SK-N-SH treated with all-trans-retinoic acid at 6 μM for 48 hours (cell line): ENCODE results near the gene TOP1.

ENCODE experiments used
- ATAC-seq: fragments of 200-7000 bp; cut with Tn5 transposase; 3 replicates; pipeline ENCODE4 v1.9.1; 2020; ENCODE audit warnings: mild to moderate bottlenecking, moderate library complexity
- ARNTL ChIP-seq: fragments of 450-650 bp; formaldehyde crosslinking; IDR thresholded peaks from 2 replicates; pipeline ENCODE4 v1.5.0; 2020; ENCODE audit warnings: low read depth, mild to moderate bottlenecking, moderate library complexity, borderline replicate concordance
- BACH2 ChIP-seq: fragments of 250-450 bp; sonication (Bioruptor Pico); IDR thresholded peaks from 2 replicates; pipeline ENCODE4 v1.9.0; 2021; ENCODE audit warnings: mild to moderate bottlenecking, borderline replicate concordance
- CSDC2 ChIP-seq: fragments of 250-450 bp; sonication (Bioruptor Pico); IDR thresholded peaks from 2 replicates; pipeline ENCODE4 v1.5.0; 2020; ENCODE audit warnings: mild to moderate bottlenecking, moderate library complexity
- ESRRG ChIP-seq: fragments of 250-450 bp; sonication (Bioruptor Pico); IDR thresholded peaks from 2 replicates; pipeline ENCODE4 v1.6.1; 2021; ENCODE audit warnings: mild to moderate bottlenecking
- GLIS3 ChIP-seq: fragments of 250-450 bp; sonication (Bioruptor Pico); IDR thresholded peaks from 2 replicates; pipeline ENCODE4 v1.5.0; 2020; ENCODE audit warnings: mild to moderate bottlenecking, moderate library complexity
- ISL1 ChIP-seq: fragments of 250-450 bp; sonication (Bioruptor Pico); IDR thresholded peaks from 2 replicates; pipeline ENCODE4 v2.1.2; 2022; ENCODE audit warnings: mild to moderate bottlenecking, moderate library complexity
- OSR1 ChIP-seq: fragments of 250-450 bp; sonication (Bioruptor Pico); IDR thresholded peaks from 2 replicates; pipeline ENCODE4 v1.8.0; 2022; ENCODE audit warnings: moderate library complexity, mild to moderate bottlenecking, inconsistent platforms
- PPARA ChIP-seq: fragments of 250-450 bp; sonication (Bioruptor Pico); IDR thresholded peaks from 2 replicates; pipeline ENCODE4 v1.5.0; 2020; ENCODE audit warnings: mild to moderate bottlenecking, borderline replicate concordance
- RARB ChIP-seq: fragments of 250-450 bp; sonication (Bioruptor Pico); IDR thresholded peaks from 2 replicates; pipeline ENCODE4 v1.8.0; 2021; ENCODE audit warnings: mild to moderate bottlenecking, moderate library complexity
- SNAI2 ChIP-seq: fragments of 250-450 bp; sonication (Bioruptor Pico); IDR thresholded peaks from 2 replicates; pipeline ENCODE4 v1.5.0; 2020; ENCODE audit warnings: mild to moderate bottlenecking, moderate library complexity
- TCF4 ChIP-seq: fragments of 250-450 bp; sonication (Bioruptor Pico); IDR thresholded peaks from 2 replicates; pipeline ENCODE4 v1.8.0; 2021; ENCODE audit warnings: mild to moderate bottlenecking, moderate library complexity, borderline replicate concordance
- TOX ChIP-seq: fragments of 250-450 bp; sonication (Bioruptor Pico); IDR thresholded peaks from 2 replicates; pipeline ENCODE4 v1.8.0; 2021; ENCODE audit warnings: mild to moderate bottlenecking, moderate library complexity, borderline replicate concordance
- ZC3H10 ChIP-seq: fragments of 250-450 bp; sonication (Bioruptor Pico); IDR thresholded peaks from 2 replicates; pipeline ENCODE4 v1.5.1; 2021; ENCODE audit warnings: mild to moderate bottlenecking, moderate library complexity
- ZFP3 ChIP-seq: fragments of 250-450 bp; sonication (Bioruptor Pico); IDR thresholded peaks from 2 replicates; pipeline ENCODE4 v1.5.0; 2020; ENCODE audit warnings: mild to moderate bottlenecking, moderate library complexity
- ZFP30 ChIP-seq: fragments of 450-650 bp; formaldehyde crosslinking; IDR thresholded peaks from 2 replicates; pipeline ENCODE4 v1.5.0; 2022; ENCODE audit warnings: mild to moderate bottlenecking, moderate library complexity
- ZNF70 ChIP-seq: fragments of 450-650 bp; formaldehyde crosslinking; IDR thresholded peaks from 2 replicates; pipeline ENCODE4 v1.5.0; 2020; ENCODE audit warnings: mild to moderate bottlenecking, moderate library complexity
- ZNF8 ChIP-seq: fragments of 450-650 bp; formaldehyde crosslinking; IDR thresholded peaks from 2 replicates; pipeline ENCODE4 v1.5.0; 2020; ENCODE audit warnings: mild to moderate bottlenecking, moderate library complexity
- TF ChIP-seq, protein P1 (sequence below): fragments of 250-450 bp; sonication (Bioruptor Pico); IDR thresholded peaks from 2 replicates; pipeline ENCODE4 v1.5.1; 2021; ENCODE audit warnings: mild to moderate bottlenecking, moderate library complexity
- TF ChIP-seq, protein P2 (sequence below): fragments of 250-450 bp; sonication (Bioruptor Pico); IDR thresholded peaks from 2 replicates; pipeline ENCODE4 v1.8.0; 2020; ENCODE audit warnings: mild to moderate bottlenecking, moderate library complexity, borderline replicate concordance
- TF ChIP-seq, protein P3 (sequence below): fragments of 250-450 bp; sonication (Bioruptor Pico); IDR thresholded peaks from 2 replicates; pipeline ENCODE4 v1.8.0; 2021; ENCODE audit warnings: low read depth, mild to moderate bottlenecking, moderate library complexity, borderline replicate concordance
- TF ChIP-seq, protein P4 (sequence below): fragments of 250-450 bp; sonication (Bioruptor Pico); IDR thresholded peaks from 2 replicates; pipeline ENCODE4 v1.5.0; 2020; ENCODE audit warnings: mild to moderate bottlenecking, moderate library complexity

The TOP1 gene

DNA sequence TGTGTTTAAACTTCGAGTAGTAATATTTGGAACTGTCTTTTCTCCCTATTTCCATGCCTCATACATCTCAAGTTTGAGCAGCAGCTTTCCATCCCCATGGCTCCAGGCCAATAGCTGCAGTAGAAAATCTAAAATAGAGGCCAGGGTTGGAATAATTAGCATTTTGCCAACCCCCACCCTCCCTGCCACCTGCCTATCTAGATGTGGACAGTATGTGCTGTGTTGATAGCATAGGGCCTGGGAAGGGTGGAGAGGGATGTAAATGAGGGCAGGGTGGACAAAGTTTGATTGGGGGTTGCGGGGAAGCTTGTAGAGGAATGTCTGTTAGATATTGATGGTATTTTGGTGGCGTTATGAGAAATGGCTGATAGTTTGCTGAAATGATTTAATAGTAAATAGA is 5.6 kb downstream of the TOP1 start:
- TF ChIP-seq CSDC2 (no peak), PPARA (CRISPR knock-in tag) (no peak), TOX (CRISPR knock-in tag) (no peak), ESRRG (CRISPR knock-in tag) (no peak), GLIS3 (CRISPR knock-in tag) (no peak), BACH2 (CRISPR knock-in tag) (no peak), RARB (CRISPR knock-in tag) (no peak), SNAI2 (CRISPR knock-in tag) (no peak), ZC3H10 (CRISPR knock-in tag) (no peak), ARNTL (CRISPR knock-in tag) (no peak)
- TF ChIP-seq, protein P1, sequence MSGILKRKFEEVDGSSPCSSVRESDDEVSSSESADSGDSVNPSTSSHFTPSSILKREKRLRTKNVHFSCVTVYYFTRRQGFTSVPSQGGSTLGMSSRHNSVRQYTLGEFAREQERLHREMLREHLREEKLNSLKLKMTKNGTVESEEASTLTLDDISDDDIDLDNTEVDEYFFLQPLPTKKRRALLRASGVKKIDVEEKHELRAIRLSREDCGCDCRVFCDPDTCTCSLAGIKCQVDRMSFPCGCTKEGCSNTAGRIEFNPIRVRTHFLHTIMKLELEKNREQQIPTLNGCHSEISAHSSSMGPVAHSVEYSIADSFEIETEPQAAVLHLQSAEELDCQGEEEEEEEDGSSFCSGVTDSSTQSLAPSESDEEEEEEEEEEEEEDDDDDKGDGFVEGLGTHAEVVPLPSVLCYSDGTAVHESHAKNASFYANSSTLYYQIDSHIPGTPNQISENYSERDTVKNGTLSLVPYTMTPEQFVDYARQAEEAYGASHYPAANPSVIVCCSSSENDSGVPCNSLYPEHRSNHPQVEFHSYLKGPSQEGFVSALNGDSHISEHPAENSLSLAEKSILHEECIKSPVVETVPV (CRISPR knock-in tag) = no peak
- TF ChIP-seq, protein P2, sequence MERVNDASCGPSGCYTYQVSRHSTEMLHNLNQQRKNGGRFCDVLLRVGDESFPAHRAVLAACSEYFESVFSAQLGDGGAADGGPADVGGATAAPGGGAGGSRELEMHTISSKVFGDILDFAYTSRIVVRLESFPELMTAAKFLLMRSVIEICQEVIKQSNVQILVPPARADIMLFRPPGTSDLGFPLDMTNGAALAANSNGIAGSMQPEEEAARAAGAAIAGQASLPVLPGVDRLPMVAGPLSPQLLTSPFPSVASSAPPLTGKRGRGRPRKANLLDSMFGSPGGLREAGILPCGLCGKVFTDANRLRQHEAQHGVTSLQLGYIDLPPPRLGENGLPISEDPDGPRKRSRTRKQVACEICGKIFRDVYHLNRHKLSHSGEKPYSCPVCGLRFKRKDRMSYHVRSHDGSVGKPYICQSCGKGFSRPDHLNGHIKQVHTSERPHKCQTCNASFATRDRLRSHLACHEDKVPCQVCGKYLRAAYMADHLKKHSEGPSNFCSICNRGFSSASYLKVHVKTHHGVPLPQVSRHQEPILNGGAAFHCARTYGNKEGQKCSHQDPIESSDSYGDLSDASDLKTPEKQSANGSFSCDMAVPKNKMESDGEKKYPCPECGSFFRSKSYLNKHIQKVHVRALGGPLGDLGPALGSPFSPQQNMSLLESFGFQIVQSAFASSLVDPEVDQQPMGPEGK (CRISPR knock-in tag) = no peak
- TF ChIP-seq, protein P3, sequence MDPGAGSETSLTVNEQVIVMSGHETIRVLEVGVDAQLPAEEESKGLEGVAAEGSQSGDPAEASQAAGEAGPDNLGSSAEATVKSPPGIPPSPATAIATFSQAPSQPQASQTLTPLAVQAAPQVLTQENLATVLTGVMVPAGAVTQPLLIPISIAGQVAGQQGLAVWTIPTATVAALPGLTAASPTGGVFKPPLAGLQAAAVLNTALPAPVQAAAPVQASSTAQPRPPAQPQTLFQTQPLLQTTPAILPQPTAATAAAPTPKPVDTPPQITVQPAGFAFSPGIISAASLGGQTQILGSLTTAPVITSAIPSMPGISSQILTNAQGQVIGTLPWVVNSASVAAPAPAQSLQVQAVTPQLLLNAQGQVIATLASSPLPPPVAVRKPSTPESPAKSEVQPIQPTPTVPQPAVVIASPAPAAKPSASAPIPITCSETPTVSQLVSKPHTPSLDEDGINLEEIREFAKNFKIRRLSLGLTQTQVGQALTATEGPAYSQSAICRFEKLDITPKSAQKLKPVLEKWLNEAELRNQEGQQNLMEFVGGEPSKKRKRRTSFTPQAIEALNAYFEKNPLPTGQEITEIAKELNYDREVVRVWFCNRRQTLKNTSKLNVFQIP = no peak
- no peak for ATAC-seq

DNA sequence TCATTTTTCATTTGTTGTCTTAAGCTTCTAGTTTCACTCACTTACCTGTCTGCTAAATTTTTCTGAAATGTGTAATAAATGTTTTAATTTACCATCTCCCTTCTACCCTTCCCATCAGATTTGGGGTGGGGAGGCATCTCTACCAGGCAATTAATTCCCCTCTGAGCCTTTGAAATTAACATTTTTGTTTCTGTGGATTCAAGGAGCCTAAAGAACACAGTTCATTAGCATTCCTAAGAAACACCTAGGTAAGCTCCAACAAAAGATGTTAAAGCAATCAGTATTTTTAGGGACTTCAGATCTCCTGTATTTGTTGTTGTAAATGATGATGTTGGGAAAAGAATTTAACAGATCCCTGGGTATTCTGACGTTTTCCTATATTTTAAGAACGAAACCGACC is 6.6 kb downstream of the TOP1 start:
- TF ChIP-seq, protein P4, sequence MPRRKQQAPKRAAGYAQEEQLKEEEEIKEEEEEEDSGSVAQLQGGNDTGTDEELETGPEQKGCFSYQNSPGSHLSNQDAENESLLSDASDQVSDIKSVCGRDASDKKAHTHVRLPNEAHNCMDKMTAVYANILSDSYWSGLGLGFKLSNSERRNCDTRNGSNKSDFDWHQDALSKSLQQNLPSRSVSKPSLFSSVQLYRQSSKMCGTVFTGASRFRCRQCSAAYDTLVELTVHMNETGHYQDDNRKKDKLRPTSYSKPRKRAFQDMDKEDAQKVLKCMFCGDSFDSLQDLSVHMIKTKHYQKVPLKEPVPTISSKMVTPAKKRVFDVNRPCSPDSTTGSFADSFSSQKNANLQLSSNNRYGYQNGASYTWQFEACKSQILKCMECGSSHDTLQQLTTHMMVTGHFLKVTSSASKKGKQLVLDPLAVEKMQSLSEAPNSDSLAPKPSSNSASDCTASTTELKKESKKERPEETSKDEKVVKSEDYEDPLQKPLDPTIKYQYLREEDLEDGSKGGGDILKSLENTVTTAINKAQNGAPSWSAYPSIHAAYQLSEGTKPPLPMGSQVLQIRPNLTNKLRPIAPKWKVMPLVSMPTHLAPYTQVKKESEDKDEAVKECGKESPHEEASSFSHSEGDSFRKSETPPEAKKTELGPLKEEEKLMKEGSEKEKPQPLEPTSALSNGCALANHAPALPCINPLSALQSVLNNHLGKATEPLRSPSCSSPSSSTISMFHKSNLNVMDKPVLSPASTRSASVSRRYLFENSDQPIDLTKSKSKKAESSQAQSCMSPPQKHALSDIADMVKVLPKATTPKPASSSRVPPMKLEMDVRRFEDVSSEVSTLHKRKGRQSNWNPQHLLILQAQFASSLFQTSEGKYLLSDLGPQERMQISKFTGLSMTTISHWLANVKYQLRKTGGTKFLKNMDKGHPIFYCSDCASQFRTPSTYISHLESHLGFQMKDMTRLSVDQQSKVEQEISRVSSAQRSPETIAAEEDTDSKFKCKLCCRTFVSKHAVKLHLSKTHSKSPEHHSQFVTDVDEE (CRISPR knock-in tag) = no peak
- TF ChIP-seq ZNF8 = no peak
- no peak for TF ChIP-seq OSR1
- TF ChIP-seq TCF4 (CRISPR knock-in tag) = no peak
- TF ChIP-seq, all 23 proteins: peak for 0
- no peak for ATAC-seq

DNA sequence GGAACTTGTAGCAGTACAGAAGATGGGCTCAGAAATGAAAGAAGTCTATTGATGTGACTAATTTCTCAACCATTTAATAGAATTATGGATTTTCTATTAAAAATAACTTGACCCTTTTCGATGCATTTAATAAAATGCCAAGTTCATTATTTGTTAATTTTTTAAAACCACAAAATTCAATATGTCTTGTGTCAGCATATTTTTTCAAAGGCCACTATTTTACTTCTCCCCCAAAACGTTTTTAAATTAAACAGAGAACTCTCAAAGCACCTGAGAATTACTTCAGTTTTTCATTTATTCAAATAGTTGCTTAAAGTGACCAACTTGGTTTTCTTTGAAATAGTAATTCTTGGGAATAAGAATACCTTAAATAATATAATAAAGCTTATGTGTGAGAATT is 8.6 kb downstream of the TOP1 start:
- ATAC-seq = no peak
- TF ChIP-seq ISL1 (CRISPR knock-in tag) (no peak), TOX (CRISPR knock-in tag) (no peak)

DNA sequence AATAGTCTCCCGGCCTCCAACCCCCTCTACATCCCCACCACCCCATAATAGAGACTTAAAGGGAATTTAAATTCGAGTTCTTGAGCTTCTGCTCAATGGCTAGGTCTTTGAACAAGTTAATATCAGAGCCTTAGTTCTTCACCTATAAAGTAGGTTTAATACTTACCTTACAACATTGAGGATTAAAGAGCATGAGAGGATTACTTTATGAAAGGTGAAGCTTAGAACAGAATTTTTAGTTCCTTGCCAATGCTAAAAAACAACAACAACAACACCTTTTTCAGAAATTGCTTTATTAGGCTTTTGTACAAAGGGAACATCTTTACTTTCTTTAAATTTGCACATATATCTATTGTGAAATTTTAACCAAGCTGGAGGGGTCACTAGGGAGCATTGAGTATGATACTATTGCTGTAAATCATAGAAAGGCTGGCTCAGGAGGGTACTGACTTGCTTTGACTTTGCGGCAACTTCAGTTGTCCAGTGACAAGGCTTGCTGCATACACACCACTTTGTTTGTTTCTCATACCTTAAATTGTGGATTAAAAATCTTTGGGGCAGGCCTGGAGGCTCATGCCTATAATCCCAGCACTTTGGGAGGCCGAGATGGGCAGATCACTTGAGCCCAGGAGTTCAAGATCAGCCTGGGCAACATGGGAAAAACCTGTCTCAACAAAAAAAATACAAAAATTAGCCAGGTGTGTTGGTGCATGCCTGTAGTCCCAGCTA is 9.7 kb downstream of the TOP1 start:
- ATAC-seq = no peak
- TF ChIP-seq, protein P2 (CRISPR knock-in tag) = no peak
- no peak for TF ChIP-seq CSDC2
- TF ChIP-seq ESRRG (CRISPR knock-in tag) = no peak
- TF ChIP-seq TOX (CRISPR knock-in tag) = no peak
- TF ChIP-seq TCF4 (CRISPR knock-in tag) = no peak
- TF ChIP-seq ZNF8 = no peak
- no peak for TF ChIP-seq ZNF70 (CRISPR knock-in tag)
- TF ChIP-seq, protein P3 = no peak
- TF ChIP-seq PPARA (CRISPR knock-in tag) = no peak
- no peak for TF ChIP-seq ZFP3 (CRISPR knock-in tag)
- TF ChIP-seq ZFP30 (CRISPR knock-in tag) = no peak
- no peak for TF ChIP-seq ARNTL (CRISPR knock-in tag)
- no peak for TF ChIP-seq BACH2 (CRISPR knock-in tag)
